ENCODE measurements around the gene SLC38A10. TPM values are rescaled to one million over a fixed set of nuclear protein-coding genes. Genes with fewer than 3 reads are reported as not detected.
A peak's percentile ranks its signal among the peaks of the same experiment; 100 is the strongest.

The SLC38A10 gene
- total and polyA plus RNA-seq, 2 of the 13 experiments (the other 11 are each of a cell fraction or from before 2014, with no cell fraction given): 23.4 to 55.8 TPM

GRCh38 chr17:81244358-81245023 lies 50.6 kb downstream of the SLC38A10 start (continued):
- TF ChIP-seq REST (IDR thresholded peaks at IDR 0.05; ENCODE audit: borderline replicate concordance in 1 of 2, low read depth in 1 of 2, low read length in 2 of 2): no peak
- TF ChIP-seq SOX6 (IDR thresholded peaks at IDR 0.05): no peak
- TF ChIP-seq SOX6 (CRISPR knock-in tag; IDR thresholded peaks at IDR 0.05): peak; percentile 74
- no peak for TF ChIP-seq SIX4 (CRISPR knock-in tag; IDR thresholded peaks at IDR 0.05)
- no peak for TF ChIP-seq ZNF136 (CRISPR knock-in tag; IDR thresholded peaks at IDR 0.05; ENCODE audit: low read depth)
- TF ChIP-seq SATB2 (CRISPR knock-in tag; IDR thresholded peaks at IDR 0.05): no peak
- no peak for TF ChIP-seq HNRNPLL (IDR thresholded peaks at IDR 0.05; ENCODE audit: low read depth, low read length, poor library complexity, severe bottlenecking)
- TF ChIP-seq MAFG (CRISPR knock-in tag; IDR thresholded peaks at IDR 0.05): no peak
- TF ChIP-seq E2F2 (CRISPR knock-in tag; IDR thresholded peaks at IDR 0.05; ENCODE audit: borderline replicate concordance): no peak
- TF ChIP-seq PHB2 (IDR thresholded peaks at IDR 0.05; ENCODE audit: partially characterized antibody): no peak
- TF ChIP-seq ZSCAN31 (CRISPR knock-in tag; IDR thresholded peaks at IDR 0.05; ENCODE audit: low read depth): no peak
- TF ChIP-seq RELA (CRISPR knock-in tag; IDR thresholded peaks at IDR 0.05): no peak
- no peak for TF ChIP-seq FOXC1 (CRISPR knock-in tag; IDR thresholded peaks at IDR 0.05; ENCODE audit: borderline replicate concordance)
- TF ChIP-seq ZNF607 (CRISPR knock-in tag; IDR thresholded peaks at IDR 0.05; ENCODE audit: borderline replicate concordance): no peak
- TF ChIP-seq WIZ (CRISPR knock-in tag; IDR thresholded peaks at IDR 0.05): no peak
- TF ChIP-seq TCF12 (IDR thresholded peaks at IDR 0.05): no peak
- TF ChIP-seq TCF12 (CRISPR knock-in tag; IDR thresholded peaks at IDR 0.05): no peak
- TF ChIP-seq GLI4 (CRISPR knock-in tag; IDR thresholded peaks at IDR 0.05; ENCODE audit: borderline replicate concordance): no peak
- no peak for TF ChIP-seq ZNF709 (CRISPR knock-in tag; IDR thresholded peaks at IDR 0.05)
- no peak for TF ChIP-seq ZNF282 (IDR thresholded peaks at IDR 0.05; ENCODE audit: partially characterized antibody)
- TF ChIP-seq NFYB (CRISPR knock-in tag; IDR thresholded peaks at IDR 0.05): no peak
- no peak for TF ChIP-seq ZNF615 (CRISPR knock-in tag; IDR thresholded peaks at IDR 0.05; ENCODE audit: borderline replicate concordance)
- no peak for TF ChIP-seq ARNT2 (CRISPR knock-in tag; IDR thresholded peaks at IDR 0.05; ENCODE audit: low read depth)
- no peak for TF ChIP-seq NKX3-1 (CRISPR knock-in tag; IDR thresholded peaks at IDR 0.05)
- no peak for TF ChIP-seq CBFB (CRISPR knock-in tag; IDR thresholded peaks at IDR 0.05)
- 0 out of 2 replicates have a peak, but pooled peaks have one; percentile 13 for TF ChIP-seq ZNF550 (CRISPR knock-in tag; IDR thresholded peaks at IDR 0.05; ENCODE audit: borderline replicate concordance)
- TF ChIP-seq ZFYVE20 (CRISPR knock-in tag; IDR thresholded peaks at IDR 0.05; ENCODE audit: borderline replicate concordance, low read depth): no peak
- no peak for TF ChIP-seq NFKBIZ (CRISPR knock-in tag; IDR thresholded peaks at IDR 0.05)
- TF ChIP-seq SRY (CRISPR knock-in tag; IDR thresholded peaks at IDR 0.05): no peak

Data from HepG2 (cell line).